Progenitor cell of endocrine pancreas (in vitro differentiated cells): ENCODE measurements around the gene ADA. TPM values are rescaled to one million over a fixed set of nuclear protein-coding genes. Genes with fewer than 3 reads are reported as not detected.

Experiments
- DNase-seq: peaks from one replicate; pipeline ENCODE4 v3.0.0; 2021; ENCODE audit warnings: low spot score; ENCODE audit not compliant: unreplicated experiment
- H3K27ac Mint-ChIP-seq: 2 replicates; pipeline ENCODE4 v1.8.0; 2021; ENCODE audit warnings: mild to moderate bottlenecking, moderate library complexity, mixed read lengths
- H3K27me3 Mint-ChIP-seq: 2 replicates; pipeline ENCODE4 v1.8.0; 2021; ENCODE audit warnings: mixed read lengths
- H3K36me3 Mint-ChIP-seq: 2 replicates; pipeline ENCODE4 v1.8.0; 2022; ENCODE audit warnings: mixed read lengths; ENCODE audit not compliant: insufficient read depth
- H3K4me1 Mint-ChIP-seq: 2 replicates; pipeline ENCODE4 v1.8.0; 2021; ENCODE audit warnings: low read depth, mixed read lengths
- H3K4me3 Mint-ChIP-seq: 2 replicates; pipeline ENCODE4 v1.8.0; 2021; ENCODE audit warnings: low read depth, mild to moderate bottlenecking, moderate library complexity, mixed read lengths
- H3K9me3 Mint-ChIP-seq: 2 replicates; pipeline ENCODE4 v1.8.0; 2021; ENCODE audit warnings: low read depth, mixed read lengths
- total RNA-seq: library from RNA; stranded (reverse); gene quantifications from 2 replicates; pipeline ENCODE4 v1.2.1, GENCODE V29; 2021
- TF ChIP-seq, protein P1 (sequence below): fragments of 200-600 bp; sonication (generic); IDR thresholded peaks from one replicate; pipeline ENCODE4 v1.5.0; 2021; ENCODE audit warnings: antibody characterized with exemption, mild to moderate bottlenecking; ENCODE audit not compliant: unreplicated experiment

Gene ADA
- total RNA-seq, 1 donor from 2014 or later, result 11.4 TPM

DNA sequence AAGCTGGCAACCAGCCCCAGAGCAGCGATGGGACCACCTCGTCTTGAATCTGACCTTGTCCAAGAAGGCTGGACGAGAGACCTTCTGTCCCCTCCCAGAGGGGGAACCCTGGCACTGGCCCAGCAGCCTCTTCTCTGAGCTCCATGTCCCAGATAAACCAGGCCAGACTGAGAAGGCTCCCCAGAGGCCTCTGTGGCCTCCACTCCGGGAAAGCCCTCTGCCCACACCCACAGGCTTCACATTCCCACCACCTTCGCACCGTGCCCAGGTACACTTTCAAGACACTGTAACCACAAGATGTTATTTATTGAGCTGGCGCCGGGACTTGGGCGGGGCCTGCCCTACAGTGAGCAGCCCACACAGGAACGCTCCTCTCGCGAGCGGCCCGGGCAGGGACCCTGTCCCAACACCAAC, 33.2 kb downstream of the ADA start:
- Mint-ChIP-seq H3K27ac (no peak overlapping the region), H3K36me3 (peaks cover 25% of the 10 kb centered on the region), H3K4me1 (peaks cover 4% of the 10 kb centered on the region), H3K27me3 (no peaks in the 10 kb centered on the region), H3K4me3 (no peak overlapping the region), H3K9me3 (no peaks in the 10 kb centered on the region)
- DNase-seq, result no peak
- TF ChIP-seq, protein P1, sequence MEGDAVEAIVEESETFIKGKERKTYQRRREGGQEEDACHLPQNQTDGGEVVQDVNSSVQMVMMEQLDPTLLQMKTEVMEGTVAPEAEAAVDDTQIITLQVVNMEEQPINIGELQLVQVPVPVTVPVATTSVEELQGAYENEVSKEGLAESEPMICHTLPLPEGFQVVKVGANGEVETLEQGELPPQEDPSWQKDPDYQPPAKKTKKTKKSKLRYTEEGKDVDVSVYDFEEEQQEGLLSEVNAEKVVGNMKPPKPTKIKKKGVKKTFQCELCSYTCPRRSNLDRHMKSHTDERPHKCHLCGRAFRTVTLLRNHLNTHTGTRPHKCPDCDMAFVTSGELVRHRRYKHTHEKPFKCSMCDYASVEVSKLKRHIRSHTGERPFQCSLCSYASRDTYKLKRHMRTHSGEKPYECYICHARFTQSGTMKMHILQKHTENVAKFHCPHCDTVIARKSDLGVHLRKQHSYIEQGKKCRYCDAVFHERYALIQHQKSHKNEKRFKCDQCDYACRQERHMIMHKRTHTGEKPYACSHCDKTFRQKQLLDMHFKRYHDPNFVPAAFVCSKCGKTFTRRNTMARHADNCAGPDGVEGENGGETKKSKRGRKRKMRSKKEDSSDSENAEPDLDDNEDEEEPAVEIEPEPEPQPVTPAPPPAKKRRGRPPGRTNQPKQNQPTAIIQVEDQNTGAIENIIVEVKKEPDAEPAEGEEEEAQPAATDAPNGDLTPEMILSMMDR, result no peak

DNA sequence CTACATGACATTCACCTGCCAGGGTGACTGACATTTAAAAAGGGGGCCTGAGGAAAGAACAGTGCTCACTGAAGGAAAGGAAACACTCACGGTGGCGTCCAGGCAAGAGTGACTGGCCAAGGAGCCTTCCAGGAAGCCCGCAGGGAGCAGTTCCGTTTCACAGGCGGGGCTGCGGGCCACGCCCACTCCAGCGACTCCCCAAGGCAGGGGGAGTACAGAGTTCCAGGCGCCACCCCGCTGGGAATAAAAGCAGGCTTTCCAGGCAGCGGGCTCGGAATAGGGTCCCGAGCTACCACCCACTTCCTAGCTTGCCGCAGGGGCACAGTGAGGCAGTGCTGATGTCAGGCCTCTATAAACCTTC, 34.9 kb downstream of the ADA start:
- no peak overlapping the region for H3K27ac Mint-ChIP-seq
- H3K4me1 Mint-ChIP-seq, result peaks cover 4% of the 10 kb centered on the region
- no peak overlapping the region for H3K4me3 Mint-ChIP-seq
- no peak for DNase-seq
- TF ChIP-seq, protein P1, result no peak
- no peaks in the 10 kb centered on the region for H3K27me3 Mint-ChIP-seq
- H3K36me3 Mint-ChIP-seq, result peaks cover 25% of the 10 kb centered on the region
- H3K9me3 Mint-ChIP-seq, result no peaks in the 10 kb centered on the region

DNA sequence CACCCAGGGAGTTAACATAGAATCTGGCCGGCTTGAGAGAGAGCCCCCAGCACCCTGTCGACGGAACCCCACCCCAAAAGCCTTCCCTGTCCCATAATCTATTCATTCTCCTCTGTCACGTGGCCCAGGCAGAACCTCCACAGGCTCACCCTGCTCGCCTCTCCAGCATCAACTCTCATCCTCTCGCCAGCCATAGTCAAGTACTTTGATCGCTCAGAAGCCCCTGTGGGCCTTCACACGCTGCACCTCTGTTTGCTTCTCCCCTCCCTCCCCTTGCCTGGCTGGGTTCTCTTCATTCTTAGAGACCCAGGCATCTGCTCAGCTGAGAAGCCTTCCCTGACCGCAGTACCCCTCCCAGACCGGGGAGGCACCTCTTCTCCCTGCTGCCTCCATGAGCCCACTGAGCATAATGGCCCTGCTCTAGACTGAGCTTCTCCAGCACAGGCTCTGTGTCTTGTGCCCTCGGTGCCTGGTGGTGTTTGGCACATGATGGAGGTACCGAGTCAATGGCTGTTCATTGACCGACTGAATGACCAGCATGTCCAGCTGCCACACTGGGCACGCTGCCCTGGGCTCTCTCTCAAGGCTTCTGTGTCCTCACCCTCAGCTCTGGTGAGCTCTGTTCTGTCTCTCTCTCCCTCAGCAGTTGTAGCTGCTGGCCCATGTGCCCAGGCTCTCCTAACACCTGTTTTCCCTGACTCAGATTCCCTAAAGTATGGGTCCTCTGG, 35.5 kb downstream of the ADA start:
- TF ChIP-seq, protein P1, result no peak
- H3K36me3 Mint-ChIP-seq, result peaks cover 23% of the 10 kb centered on the region
- H3K27ac Mint-ChIP-seq, result no peak overlapping the region
- peaks cover 4% of the 10 kb centered on the region for H3K4me1 Mint-ChIP-seq
- H3K27me3 Mint-ChIP-seq, result no peaks in the 10 kb centered on the region
- no peak for DNase-seq
- H3K4me3 Mint-ChIP-seq, result no peak overlapping the region
- H3K9me3 Mint-ChIP-seq, result no peaks in the 10 kb centered on the region

DNA sequence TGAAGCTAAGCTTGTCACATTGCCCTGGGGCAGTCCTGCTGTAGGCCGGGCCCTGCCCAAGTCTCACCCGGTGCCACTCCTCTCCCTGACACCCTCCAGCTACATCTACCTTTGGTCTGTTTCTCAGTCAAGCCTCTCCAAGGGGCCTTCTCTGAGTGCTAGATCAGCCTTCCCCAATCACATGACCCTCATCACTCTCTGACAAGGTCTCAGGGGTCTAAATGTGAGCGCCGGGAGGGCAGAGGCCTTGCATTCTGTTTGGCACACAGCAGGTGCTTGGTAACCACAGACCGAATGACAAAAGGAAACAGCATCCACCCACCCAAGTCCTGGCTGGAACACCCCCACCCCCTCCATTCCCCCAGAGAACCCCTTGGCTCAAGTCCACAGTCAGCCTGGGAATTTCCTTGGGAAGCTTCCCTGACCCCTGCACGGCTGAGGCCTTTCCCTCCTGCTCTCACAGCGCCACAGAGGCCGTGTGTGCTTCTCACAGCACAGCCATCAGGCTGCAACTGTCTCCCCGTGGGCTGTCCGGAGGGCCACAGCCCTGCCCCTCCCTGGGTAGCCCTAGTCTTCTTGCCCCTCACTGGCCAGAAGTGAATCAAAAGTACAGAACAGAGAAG, 36.2 kb downstream of the ADA start:
- no peak overlapping the region for H3K27ac Mint-ChIP-seq
- no peaks in the 10 kb centered on the region for H3K9me3 Mint-ChIP-seq
- TF ChIP-seq, protein P1, result no peak
- peaks cover 4% of the 10 kb centered on the region for H3K4me1 Mint-ChIP-seq
- peaks cover 22% of the 10 kb centered on the region for H3K36me3 Mint-ChIP-seq
- no peaks in the 10 kb centered on the region for H3K27me3 Mint-ChIP-seq
- DNase-seq, result no peak
- H3K4me3 Mint-ChIP-seq, result no peak overlapping the region

DNA sequence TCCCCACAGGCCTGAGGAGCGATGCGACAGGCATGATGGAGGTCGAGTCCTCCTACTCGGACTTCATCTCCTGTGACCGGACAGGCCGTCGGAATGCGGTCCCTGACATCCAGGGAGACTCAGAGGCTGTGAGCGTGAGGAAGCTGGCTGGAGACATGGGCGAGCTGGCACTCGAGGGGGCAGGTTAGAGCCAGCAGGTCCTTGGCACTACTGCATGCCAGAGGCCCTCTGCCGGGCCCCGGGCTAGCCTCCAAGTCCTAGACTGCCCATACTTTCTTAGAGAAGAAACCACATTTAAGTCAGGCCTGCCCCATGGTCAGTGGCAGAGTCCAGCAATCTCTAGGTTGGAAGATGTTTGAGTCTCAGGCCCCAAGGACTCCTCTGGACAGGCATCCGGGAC, 37.0 kb downstream of the ADA start:
- H3K4me1 Mint-ChIP-seq, result peaks cover 7% of the 10 kb centered on the region
- TF ChIP-seq, protein P1, result no peak
- DNase-seq, result no peak
- H3K27ac Mint-ChIP-seq, result no peak overlapping the region
- H3K36me3 Mint-ChIP-seq, result peaks cover 19% of the 10 kb centered on the region
- no peaks in the 10 kb centered on the region for H3K9me3 Mint-ChIP-seq
- no peak overlapping the region for H3K4me3 Mint-ChIP-seq
- H3K27me3 Mint-ChIP-seq, result no peaks in the 10 kb centered on the region
